Upper lobe of left lung (tissue), 6 donors: Measurements from ENCODE around the gene DND1. TPM values are rescaled to one million over a fixed set of nuclear protein-coding genes. Genes with fewer than 3 reads are reported as not detected.
A peak's percentile ranks its signal among the peaks of the same experiment; 100 is the strongest.

ENCODE experiments used
- ATAC-seq, 2 donors: fragments of 200-7000 bp; cut with Tn5 transposase; one replicate each; pipeline ENCODE4 v1.9.1; 2022; ENCODE audit warnings: mild to moderate bottlenecking in 2 of 2, moderate library complexity in 2 of 2; ENCODE audit not compliant: low FRiP score in 2 of 2
- DNase-seq, 2 donors: peaks; one replicate each; pipeline ENCODE4 v3.0.0-alpha.2; 2019 to 2020
- H3K27ac ChIP-seq, 4 donors: fragments of 200-600 bp; sonication (generic); one replicate each; pipeline ENCODE4 v1.5.1; 2016 to 2019
- H3K27me3 ChIP-seq, 4 donors: fragments of 200-600 bp; sonication (generic); one replicate each; pipeline ENCODE4 v1.5.1; 2017 to 2019
- H3K36me3 ChIP-seq, 4 donors: fragments of 200-600 bp; sonication (generic); one replicate each; pipeline ENCODE4 v1.5.1; 2016 to 2019
- H3K4me1 ChIP-seq, 4 donors: fragments of 200-600 bp; sonication (generic); one replicate each; pipeline ENCODE4 v1.5.1; 2018 to 2019
- H3K4me3 ChIP-seq, 4 donors: fragments of 200-600 bp; sonication (generic); one replicate each; pipeline ENCODE4 v1.5.1; 2017 to 2019; ENCODE audit warnings: mild to moderate bottlenecking in 2 of 4, moderate library complexity in 1 of 4
- H3K9me3 ChIP-seq, 4 donors: fragments of 200-600 bp; sonication (generic); one replicate each; pipeline ENCODE4 v1.5.1; 2018 to 2019
- EP300 ChIP-seq, 4 donors: sonication (generic); formaldehyde crosslinking; IDR thresholded peaks; one replicate each; pipeline ENCODE4 v1.5.1; 2017; ENCODE audit warnings: antibody characterized with exemption in 4 of 4, control low read depth in 2 of 4
- POLR2A ChIP-seq, 4 donors: fragments of 450-650 bp; IDR thresholded peaks; one replicate each; pipeline ENCODE4 v1.5.1; 2016 to 2017; ENCODE audit warnings: antibody characterized with exemption in 4 of 4, mild to moderate bottlenecking in 2 of 4
- POLR2AphosphoS5 ChIP-seq, 2 donors: sonication (generic); formaldehyde crosslinking; IDR thresholded peaks; one replicate each; pipeline ENCODE4 v1.5.1; 2017; ENCODE audit warnings: antibody characterized with exemption in 2 of 2
- WGBS, 2 donors: methylation state at CpG; one replicate each; pipeline ENCODE4 v1.1.5; 2017 to 2018; 5-methylcytosine and 5-hydroxymethylcytosine counted together
- total RNA-seq, 6 donors: library from RNA; depleted of rRNA in 4 of 6; stranded (reverse); fragments of >200 nt in 4 of 6; gene quantifications; one replicate each; pipeline versions ENCODE4 v1.1.0 to v1.2.1, GENCODE V29; 2016 to 2021
- TF ChIP-seq, protein P1 (sequence below), 6 experiments: fragments of 450-650 bp in 4 of 6; fragments of 200-600 bp in 2 of 6; sonication (generic) in 2 of 6; IDR thresholded peaks; one replicate each; pipeline ENCODE4 v1.5.1; 2016 to 2019; ENCODE audit warnings: antibody characterized with exemption in 6 of 6
- donor health status: DM: no; HTN: no; CAD: no; lungs with moderate emphysema.
- donor health status: DM: no; HTN: yes; CAD: no; lungs with severe emphysema.

The DND1 gene
- total RNA-seq, 6 donors from 2014 or later, result 0.92 to 3.6 (median 1.6) TPM

DNA sequence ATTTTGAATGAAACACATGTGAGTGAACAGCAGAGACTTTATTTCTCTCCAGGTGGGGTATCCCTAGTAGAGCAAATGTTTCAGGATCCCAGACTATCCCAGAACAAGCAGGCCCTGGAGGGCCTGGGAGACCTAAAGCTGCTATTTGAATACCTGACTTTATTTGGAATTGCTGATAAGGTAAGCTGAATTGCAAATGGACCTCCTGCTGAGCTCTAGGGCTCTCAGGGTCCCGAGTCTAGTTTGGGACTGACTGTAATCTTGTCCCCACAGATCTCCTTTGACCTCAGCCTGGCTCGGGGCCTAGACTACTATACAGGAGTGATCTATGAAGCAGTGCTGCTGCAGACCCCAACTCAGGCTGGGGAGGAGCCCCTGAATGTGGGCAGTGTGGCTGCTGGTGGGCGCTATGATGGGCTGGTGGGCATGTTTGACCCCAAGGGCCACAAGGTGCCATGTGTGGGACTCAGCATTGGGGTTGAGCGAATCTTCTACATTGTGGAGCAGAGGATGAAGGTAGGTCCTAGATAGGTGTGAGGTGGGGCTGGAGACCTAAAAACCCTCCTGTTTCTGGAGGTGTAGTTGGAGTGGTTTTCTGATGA, 23.6 kb upstream of the DND1 start:
- no peak overlapping the region for H3K4me3 ChIP-seq
- TF ChIP-seq, protein P1, sequence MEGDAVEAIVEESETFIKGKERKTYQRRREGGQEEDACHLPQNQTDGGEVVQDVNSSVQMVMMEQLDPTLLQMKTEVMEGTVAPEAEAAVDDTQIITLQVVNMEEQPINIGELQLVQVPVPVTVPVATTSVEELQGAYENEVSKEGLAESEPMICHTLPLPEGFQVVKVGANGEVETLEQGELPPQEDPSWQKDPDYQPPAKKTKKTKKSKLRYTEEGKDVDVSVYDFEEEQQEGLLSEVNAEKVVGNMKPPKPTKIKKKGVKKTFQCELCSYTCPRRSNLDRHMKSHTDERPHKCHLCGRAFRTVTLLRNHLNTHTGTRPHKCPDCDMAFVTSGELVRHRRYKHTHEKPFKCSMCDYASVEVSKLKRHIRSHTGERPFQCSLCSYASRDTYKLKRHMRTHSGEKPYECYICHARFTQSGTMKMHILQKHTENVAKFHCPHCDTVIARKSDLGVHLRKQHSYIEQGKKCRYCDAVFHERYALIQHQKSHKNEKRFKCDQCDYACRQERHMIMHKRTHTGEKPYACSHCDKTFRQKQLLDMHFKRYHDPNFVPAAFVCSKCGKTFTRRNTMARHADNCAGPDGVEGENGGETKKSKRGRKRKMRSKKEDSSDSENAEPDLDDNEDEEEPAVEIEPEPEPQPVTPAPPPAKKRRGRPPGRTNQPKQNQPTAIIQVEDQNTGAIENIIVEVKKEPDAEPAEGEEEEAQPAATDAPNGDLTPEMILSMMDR (IDR thresholded peaks at IDR 0.05), result no peak
- TF ChIP-seq POLR2AphosphoS5 (IDR thresholded peaks at IDR 0.05), result no peak
- no peak for TF ChIP-seq POLR2A (IDR thresholded peaks at IDR 0.05)
- no peak for TF ChIP-seq EP300 (IDR thresholded peaks at IDR 0.05)
- DNase-seq (no peak), ATAC-seq (no peak)
- peaks cover 39 to 74% (median 57%) of the 10 kb centered on the region in 4 donors for H3K36me3 ChIP-seq
- peaks cover 24 to 35% (median 27%) of the 10 kb centered on the region in 4 donors for H3K4me1 ChIP-seq
- no peak overlapping the region for H3K27ac ChIP-seq
- no peaks in the 10 kb centered on the region for H3K9me3 ChIP-seq
- 83 to 93% methylated on average over 3 to 4 of the region's 4 CpGs for WGBS, 2 donors
- no peaks in the 10 kb centered on the region for H3K27me3 ChIP-seq

DNA sequence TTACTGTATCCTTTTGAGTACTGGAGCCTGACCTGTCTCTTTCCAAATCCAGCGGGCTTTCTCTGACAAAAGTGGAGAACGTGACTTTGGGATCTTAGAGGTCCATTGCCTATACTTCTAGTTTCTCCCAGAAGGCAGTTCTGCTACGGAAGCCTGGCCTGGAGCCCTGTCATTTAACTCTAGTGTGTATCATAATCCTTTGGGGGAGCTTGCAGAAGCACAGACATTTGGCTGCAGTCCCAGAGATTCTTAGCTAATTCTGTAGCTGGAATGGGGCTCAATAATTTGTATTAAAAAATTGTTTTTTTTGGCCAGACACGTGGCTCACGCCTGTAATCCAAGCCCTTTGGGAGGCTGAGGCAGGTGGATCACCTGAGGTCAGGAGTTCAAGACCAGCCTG, 20.9 kb upstream of the DND1 start:
- H3K36me3 ChIP-seq, result peaks cover 39 to 60% (median 51%) of the 10 kb centered on the region in 4 donors
- H3K27me3 ChIP-seq, result no peaks in the 10 kb centered on the region
- no peak overlapping the region for H3K27ac ChIP-seq
- H3K4me3 ChIP-seq, result no peak overlapping the region
- TF ChIP-seq, protein P1 (IDR thresholded peaks at IDR 0.05), result no peak
- TF ChIP-seq POLR2A (IDR thresholded peaks at IDR 0.05), result no peak
- TF ChIP-seq EP300 (IDR thresholded peaks at IDR 0.05), result no peak
- TF ChIP-seq POLR2AphosphoS5 (IDR thresholded peaks at IDR 0.05), result no peak
- peaks cover 15 to 31% (median 19%) of the 10 kb centered on the region in 4 donors for H3K4me1 ChIP-seq
- no peaks in the 10 kb centered on the region for H3K9me3 ChIP-seq
- DNase-seq (no peak), ATAC-seq (no peak)
- WGBS, 2 donors, result 70 to 82% methylated on average over 5 of the region's 5 CpGs

- TF ChIP-seq, protein P1 (IDR thresholded peaks at IDR 0.05), result no peak
- TF ChIP-seq POLR2AphosphoS5 (IDR thresholded peaks at IDR 0.05) (peak; percentile 83 to 84), EP300 (IDR thresholded peaks at IDR 0.05) (peak in 2 of 4 donors; percentile 11 to 32), POLR2A (IDR thresholded peaks at IDR 0.05) (peak in 3 of 4 donors; percentile 44 to 73 (median 55))
- Histone ChIP-seq H3K4me1 (peaks cover 15 to 31% (median 19%) of the 10 kb centered on the region in 4 donors), H3K4me3 (peak within 1 kb of the TSS; percentile 68 to 78 (median 74)), H3K9me3 (no peaks in the 10 kb centered on the region), H3K36me3 (peaks cover 11 to 46% (median 33%) of the 10 kb centered on the region in 4 donors), H3K27me3 (no peaks in the 10 kb centered on the region), H3K27ac (peak within 1 kb of the TSS; percentile 85 to 93 (median 88))
- DNase-seq (peak; percentile 91 to 96), ATAC-seq (peak; percentile 98 to 99)
- WGBS, 2 donors, result 1% methylated on average over 34 to 57 of the region's 61 CpGs
Observed at GRCh38 chr5:140690941-140691924, 17.9 kb upstream of the DND1 start, which contains the start of the genes HARS1 and HARS2. Gene HARS1 (minus strand): TSS chr5:140691370. CDS start chr5:140691304, 66 bp downstream. Gene HARS2 (plus strand): TSS chr5:140691455. CDS start chr5:140691649, 194 bp downstream.

GRCh38 chr5:140690376-140690932, 17.1 kb upstream of the DND1 start:
- Histone ChIP-seq H3K27me3 (no peaks in the 10 kb centered on the region), H3K9me3 (no peaks in the 10 kb centered on the region), H3K27ac (peak overlapping the region; percentile 85 to 93 (median 88)), H3K36me3 (peaks cover 4 to 44% (median 28%) of the 10 kb centered on the region in 4 donors), H3K4me3 (peak overlapping the region; percentile 68 to 78 (median 74)), H3K4me1 (peaks cover 15 to 31% (median 19%) of the 10 kb centered on the region in 4 donors)
- 57 to 59% methylated on average over 8 of the region's 8 CpGs for WGBS, 2 donors
- DNase-seq (no peak), ATAC-seq (no peak)
- TF ChIP-seq POLR2A (IDR thresholded peaks at IDR 0.05), result no peak
- no peak for TF ChIP-seq POLR2AphosphoS5 (IDR thresholded peaks at IDR 0.05)
- TF ChIP-seq, protein P1 (IDR thresholded peaks at IDR 0.05), result no peak
- TF ChIP-seq EP300 (IDR thresholded peaks at IDR 0.05), result no peak
